Fibroblast of villous mesenchyme (primary cell): ENCODE measurements around the gene HERPUD2. TPM values are rescaled to one million over a fixed set of nuclear protein-coding genes. Genes with fewer than 3 reads are reported as not detected.

ENCODE experiments used
- DNase-seq: peaks from one replicate; pipeline ENCODE4 v3.0.0-alpha.2; 2010; ENCODE audit warnings: low read depth
- H3K4me3 ChIP-seq: 2 replicates; pipeline ENCODE4 v1.5.1; 2011; ENCODE audit warnings: low read depth, mild to moderate bottlenecking, low read length
- total RNA-seq: library from RNA; depleted of rRNA; stranded (reverse); fragments of >200 nt; gene quantifications from 2 replicates; pipeline ENCODE4 v1.2.3, GENCODE V29; 2012
- TF ChIP-seq, protein P1 (sequence below): IDR thresholded peaks from 2 replicates; pipeline ENCODE4 v1.5.1; 2012; ENCODE audit warnings: low read depth, mild to moderate bottlenecking, low read length; ENCODE audit not compliant: insufficient read depth

Gene HERPUD2
- total RNA-seq, 1 donor, result 30.7 TPM

DNA sequence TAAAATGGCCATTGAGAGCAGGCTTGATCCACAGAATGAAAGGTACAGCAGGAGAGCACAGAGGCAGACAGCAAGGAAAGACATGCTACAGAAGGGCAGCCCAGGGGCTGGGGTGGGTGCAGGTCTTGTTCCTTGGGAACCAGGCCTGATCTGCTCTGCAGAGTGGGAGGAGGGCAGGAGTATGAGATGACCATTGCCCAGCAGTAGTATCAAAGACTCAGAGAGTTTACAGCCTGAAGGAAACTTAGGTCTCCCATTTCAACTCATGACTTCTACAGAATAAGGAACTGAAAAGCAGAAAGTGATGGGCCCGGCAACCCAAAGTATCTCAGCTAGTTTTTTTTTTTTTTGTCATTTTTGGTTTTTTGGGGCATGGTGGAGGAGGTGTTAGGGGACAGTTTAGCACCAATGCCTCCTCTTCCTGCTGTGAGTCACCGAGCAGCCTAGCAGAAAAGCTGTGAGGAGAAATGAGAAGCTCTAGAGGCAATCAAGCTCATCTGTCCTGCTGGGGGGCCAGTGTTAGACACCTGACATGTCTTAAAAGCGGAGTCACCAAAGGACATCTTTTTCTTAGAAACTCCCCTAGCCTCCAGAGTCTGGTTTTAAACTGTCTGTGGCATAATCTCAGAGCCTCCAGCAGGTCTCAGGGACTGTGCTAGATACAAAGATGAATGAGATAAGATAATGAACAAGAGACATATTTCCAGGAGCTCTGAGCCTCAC, 34.3 kb upstream of the HERPUD2 start:
- no peak for DNase-seq
- no peak overlapping the region for H3K4me3 ChIP-seq
- TF ChIP-seq, protein P1, sequence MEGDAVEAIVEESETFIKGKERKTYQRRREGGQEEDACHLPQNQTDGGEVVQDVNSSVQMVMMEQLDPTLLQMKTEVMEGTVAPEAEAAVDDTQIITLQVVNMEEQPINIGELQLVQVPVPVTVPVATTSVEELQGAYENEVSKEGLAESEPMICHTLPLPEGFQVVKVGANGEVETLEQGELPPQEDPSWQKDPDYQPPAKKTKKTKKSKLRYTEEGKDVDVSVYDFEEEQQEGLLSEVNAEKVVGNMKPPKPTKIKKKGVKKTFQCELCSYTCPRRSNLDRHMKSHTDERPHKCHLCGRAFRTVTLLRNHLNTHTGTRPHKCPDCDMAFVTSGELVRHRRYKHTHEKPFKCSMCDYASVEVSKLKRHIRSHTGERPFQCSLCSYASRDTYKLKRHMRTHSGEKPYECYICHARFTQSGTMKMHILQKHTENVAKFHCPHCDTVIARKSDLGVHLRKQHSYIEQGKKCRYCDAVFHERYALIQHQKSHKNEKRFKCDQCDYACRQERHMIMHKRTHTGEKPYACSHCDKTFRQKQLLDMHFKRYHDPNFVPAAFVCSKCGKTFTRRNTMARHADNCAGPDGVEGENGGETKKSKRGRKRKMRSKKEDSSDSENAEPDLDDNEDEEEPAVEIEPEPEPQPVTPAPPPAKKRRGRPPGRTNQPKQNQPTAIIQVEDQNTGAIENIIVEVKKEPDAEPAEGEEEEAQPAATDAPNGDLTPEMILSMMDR, result no peak

DNA sequence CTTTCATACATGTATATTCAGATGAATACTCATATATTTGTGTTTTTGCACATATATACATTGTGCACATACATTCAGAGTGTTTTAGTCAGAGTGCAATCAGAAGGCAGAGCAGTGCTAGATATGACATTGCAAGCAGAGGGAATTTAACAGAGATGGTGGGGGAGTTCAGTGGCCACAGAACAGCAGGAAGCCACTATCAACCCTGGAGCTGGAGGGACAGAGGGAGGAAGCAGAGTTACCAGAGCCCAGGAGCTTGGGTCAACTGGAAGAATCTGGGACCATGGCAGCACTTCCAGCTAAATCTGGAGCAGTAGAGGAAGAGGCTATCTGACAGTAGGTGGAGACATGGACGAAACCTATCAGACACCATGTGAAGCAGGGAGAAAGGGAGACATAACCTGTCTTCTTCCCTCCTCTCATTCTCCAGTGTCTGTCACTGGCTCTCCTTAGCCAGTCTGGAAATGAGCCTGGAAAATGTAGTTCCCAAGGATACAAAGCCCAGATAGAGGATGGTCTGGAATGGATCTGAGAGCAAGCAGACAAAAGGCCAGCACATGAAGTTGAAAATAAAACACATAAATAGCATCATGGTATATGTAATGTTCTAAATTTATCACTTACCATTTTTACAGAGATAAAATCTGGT, 33.6 kb upstream of the HERPUD2 start:
- TF ChIP-seq, protein P1, result no peak
- H3K4me3 ChIP-seq, result no peak overlapping the region
- DNase-seq, result peak; percentile 33

DNA sequence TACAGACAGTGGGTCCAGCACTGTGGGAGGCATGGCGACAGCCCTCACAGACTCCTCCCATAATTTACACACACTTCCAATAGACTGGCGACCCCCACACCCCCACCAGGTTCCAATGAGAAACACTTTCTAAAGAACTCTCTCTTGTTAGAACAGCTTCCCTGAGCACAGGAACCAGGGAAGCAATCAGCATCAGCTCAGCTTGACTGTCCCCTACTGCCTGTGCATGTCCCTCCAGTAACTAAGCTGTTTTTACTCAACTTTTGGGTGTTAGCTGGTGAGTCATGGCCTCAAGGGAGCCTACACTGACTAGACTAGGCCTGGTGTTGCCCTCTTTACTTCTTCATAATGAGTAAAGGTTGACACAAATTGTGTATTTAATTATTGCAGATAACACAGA, 32.6 kb upstream of the HERPUD2 start:
- no peak overlapping the region for H3K4me3 ChIP-seq
- TF ChIP-seq, protein P1, result no peak
- DNase-seq, result peak; percentile 33

DNA sequence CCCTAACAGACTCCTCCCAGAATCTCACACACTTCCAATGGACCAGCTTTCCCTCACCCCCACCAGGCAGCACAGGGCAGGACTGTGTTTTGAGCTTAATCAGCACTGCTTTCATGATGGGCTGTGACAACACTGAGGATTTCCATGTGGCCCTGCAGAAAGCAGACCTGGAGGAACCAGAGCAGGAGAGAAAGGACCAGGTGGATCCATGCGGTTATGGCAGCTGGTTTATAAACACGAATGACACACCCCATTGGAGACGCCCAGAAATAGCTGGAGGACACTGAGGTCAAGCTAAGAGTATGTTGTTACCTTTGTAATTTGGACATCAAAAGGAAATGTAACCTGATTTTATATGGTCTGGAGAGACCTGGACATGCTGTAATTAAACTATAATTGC, 31.7 kb upstream of the HERPUD2 start:
- no peak for DNase-seq
- no peak overlapping the region for H3K4me3 ChIP-seq
- TF ChIP-seq, protein P1, result no peak

DNA sequence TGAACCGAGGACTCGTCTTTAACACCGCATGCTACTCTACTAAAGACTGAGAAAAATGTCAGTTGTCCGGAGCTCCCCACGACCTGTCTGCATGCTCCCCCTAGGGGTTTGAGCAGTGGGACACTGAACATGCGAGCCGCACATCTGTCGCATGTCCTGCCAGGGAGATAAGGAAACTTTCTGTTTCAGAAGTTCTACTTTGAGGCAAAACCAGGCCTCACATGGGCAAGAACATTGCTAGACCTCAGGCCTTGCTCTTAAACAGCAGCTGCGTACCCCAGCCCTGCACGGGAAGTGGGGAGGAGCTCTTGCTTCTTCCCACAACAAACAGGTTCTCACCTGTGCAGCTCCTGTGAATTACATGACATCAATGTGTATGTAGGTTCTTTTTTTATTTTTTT, 30.3 kb upstream of the HERPUD2 start:
- no peak overlapping the region for H3K4me3 ChIP-seq
- TF ChIP-seq, protein P1, result no peak
- no peak for DNase-seq

DNA sequence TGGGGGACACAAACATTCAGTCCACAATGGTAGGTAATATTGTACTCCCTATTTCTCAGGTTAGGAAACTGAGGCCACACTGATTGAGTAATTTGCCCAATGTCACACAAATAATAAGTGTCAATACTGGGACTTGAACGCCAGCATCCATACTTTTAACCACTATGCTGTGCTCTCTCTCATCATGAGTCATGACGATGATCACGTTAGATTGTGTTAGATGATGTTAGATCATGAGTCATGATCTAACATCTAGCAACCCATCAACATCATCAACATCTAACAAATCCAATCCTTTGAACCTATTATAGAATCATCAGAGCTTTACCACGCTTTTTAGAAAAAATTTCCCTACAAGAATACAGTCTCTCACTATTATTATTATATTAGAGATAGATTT, 28.1 kb upstream of the HERPUD2 start:
- no peak overlapping the region for H3K4me3 ChIP-seq
- no peak for DNase-seq
- TF ChIP-seq, protein P1, result no peak
